Activated naive CD4-positive, alpha-beta T cell treated with anti-CD3 and anti-CD28 coated beads, Interleukin-2, amount 10 ng/mL, durations not matched to agents 7 days and 5 days (primary cell): Measurements from ENCODE around the gene MRC2.

Experiments
- CTCF ChIA-PET: fragments of 350-600 bp; sonication (Branson Sonifier 250); formaldehyde crosslinking; loops from one replicate; lab custom pipeline; 2021; ENCODE audit warnings: antibody characterized with exemption; lab: Charles Lee
- DNase-seq: peaks from one replicate; pipeline ENCODE4 v3.0.0-alpha.2; 2020
- H3K27ac Mint-ChIP-seq: one replicate; pipeline ENCODE4 v1.8.0; 2021; ENCODE audit warnings: mild to moderate bottlenecking, moderate library complexity, mixed read lengths
- H3K27me3 Mint-ChIP-seq: one replicate; pipeline ENCODE4 v1.8.0; 2021; ENCODE audit warnings: mild to moderate bottlenecking, mixed read lengths
- H3K36me3 Mint-ChIP-seq: one replicate; pipeline ENCODE4 v1.8.0; 2021; ENCODE audit warnings: mixed read lengths
- H3K4me1 Mint-ChIP-seq: one replicate; pipeline ENCODE4 v1.8.0; 2021; ENCODE audit warnings: mixed read lengths
- H3K4me3 Mint-ChIP-seq: one replicate; pipeline ENCODE4 v1.8.0; 2021; ENCODE audit warnings: mild to moderate bottlenecking, moderate library complexity, mixed read lengths
- H3K9me3 Mint-ChIP-seq: one replicate; pipeline ENCODE4 v1.8.0; 2021; ENCODE audit warnings: mixed read lengths

MRC2 gene

DNA sequence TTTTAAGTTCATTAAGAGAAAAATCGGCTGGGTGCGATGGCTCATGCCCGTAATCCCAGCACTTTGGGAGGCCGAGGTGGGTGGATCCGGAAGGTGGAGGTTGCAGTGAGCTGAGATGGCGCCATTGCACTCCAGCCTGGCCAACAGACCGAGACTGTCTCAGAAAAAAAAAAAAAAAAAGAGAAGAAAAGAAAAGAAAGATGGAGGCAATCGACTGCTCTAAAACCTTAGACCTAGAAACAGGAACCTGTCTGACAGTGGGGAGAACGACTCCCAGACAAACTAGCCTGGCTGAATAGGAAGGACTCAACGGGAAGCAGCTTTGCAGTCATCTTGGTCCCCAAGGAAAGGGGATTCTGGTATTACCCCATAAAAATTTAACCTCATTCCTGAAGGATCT lies 13.7 kb downstream of the MRC2 start:
- Mint-ChIP-seq H3K27ac (no peak overlapping the region), H3K27me3 (peaks cover 33% of the 10 kb centered on the region), H3K36me3 (no peaks in the 10 kb centered on the region), H3K4me3 (no peak overlapping the region), H3K4me1 (peaks cover 6% of the 10 kb centered on the region), H3K9me3 (no peaks in the 10 kb centered on the region)
- no peak for DNase-seq
- CTCF ChIA-PET = interaction anchor here (0.7 kb wide), 1 partner anchor 73 kb away, joined by 4 read pairs; no protein-coding TSS in a partner anchor

DNA sequence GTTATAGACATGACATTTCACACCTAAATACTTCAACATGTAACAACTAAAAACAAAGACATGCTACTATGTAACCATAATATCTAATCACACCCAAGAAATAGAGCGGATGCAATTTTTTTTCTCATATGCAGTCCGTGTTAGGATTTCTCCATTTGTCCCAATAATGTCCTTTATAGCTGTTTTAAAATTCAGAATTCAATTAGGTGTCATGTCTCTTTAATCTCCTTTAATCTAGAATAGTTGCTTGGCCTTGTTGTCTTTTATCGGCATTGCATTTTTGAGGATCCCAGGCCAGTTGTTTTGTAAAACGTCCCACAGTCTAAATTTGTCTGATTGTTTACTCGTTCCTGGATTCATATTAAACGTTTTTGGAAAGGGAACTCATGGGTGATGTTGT lies 14.5 kb downstream of the MRC2 start:
- Mint-ChIP-seq H3K36me3 (no peaks in the 10 kb centered on the region), H3K4me3 (no peak overlapping the region), H3K9me3 (no peaks in the 10 kb centered on the region), H3K4me1 (peaks cover 6% of the 10 kb centered on the region), H3K27me3 (peaks cover 41% of the 10 kb centered on the region), H3K27ac (no peak overlapping the region)
- CTCF ChIA-PET = no interaction called here
- DNase-seq = no peak

DNA sequence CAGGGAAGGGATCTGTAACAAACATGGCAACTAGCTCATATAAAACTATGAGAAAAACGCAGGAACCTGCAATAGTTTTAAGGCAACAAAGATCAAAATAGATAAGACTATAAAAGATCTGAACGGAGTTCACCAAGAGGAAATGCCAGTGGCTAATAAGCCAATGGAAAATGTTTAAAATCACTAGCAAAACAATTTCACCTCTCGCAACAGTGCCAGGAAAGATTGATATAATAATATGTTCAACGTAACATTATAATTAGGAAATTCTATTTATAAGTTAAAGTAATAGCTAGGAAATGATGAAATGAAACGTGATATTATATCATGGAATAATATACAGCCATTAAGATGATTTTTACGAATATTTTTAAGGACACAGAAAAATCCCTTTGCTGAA lies 16.0 kb downstream of the MRC2 start:
- Mint-ChIP-seq H3K27me3 (peaks cover 43% of the 10 kb centered on the region), H3K9me3 (no peaks in the 10 kb centered on the region)
- CTCF ChIA-PET = no interaction called here

DNA sequence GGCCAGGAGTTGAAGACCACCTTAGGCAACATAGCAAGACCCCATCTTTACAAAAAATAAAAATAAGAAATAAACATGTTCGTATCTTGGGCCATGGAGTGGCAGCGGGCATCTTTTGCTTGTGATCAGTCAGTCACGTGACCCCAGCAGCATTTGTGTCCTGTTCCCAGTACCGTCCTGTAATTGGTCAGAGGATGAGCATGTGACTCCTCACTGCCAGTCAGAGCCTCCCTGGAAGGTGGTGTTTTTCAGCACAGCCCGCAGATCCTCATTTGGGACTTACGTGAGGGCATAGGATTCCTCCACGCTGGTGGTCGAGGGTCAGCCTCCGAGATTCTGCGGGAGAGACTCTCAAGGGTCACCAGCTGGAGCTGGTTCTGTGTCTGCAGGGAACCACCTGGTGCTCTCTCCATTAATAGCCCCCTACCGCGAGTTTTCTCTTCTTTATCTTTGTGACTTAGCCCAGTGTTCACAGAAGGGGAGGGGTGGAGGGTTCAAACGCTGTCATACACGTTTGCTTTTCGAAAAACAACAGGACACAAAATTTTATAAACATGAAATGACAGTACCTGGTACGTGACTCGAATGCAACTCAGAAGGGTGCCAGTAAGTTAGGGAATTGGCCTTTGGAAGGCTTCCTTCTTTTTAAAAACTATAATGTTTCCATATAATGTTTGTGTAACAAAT lies 17.2 kb downstream of the MRC2 start:
- Mint-ChIP-seq H3K4me3 (no peak overlapping the region), H3K27ac (no peak overlapping the region), H3K9me3 (no peaks in the 10 kb centered on the region), H3K4me1 (peaks cover 6% of the 10 kb centered on the region), H3K27me3 (peaks cover 54% of the 10 kb centered on the region), H3K36me3 (no peaks in the 10 kb centered on the region)
- no peak for DNase-seq
- CTCF ChIA-PET = no interaction called here

More for the DNA sequence above, 16.0 kb downstream of the MRC2 start:
- H3K4me1 Mint-ChIP-seq = peaks cover 6% of the 10 kb centered on the region
- DNase-seq = no peak
- no peaks in the 10 kb centered on the region for H3K36me3 Mint-ChIP-seq
- no peak overlapping the region for H3K4me3 Mint-ChIP-seq
- no peak overlapping the region for H3K27ac Mint-ChIP-seq

DNA sequence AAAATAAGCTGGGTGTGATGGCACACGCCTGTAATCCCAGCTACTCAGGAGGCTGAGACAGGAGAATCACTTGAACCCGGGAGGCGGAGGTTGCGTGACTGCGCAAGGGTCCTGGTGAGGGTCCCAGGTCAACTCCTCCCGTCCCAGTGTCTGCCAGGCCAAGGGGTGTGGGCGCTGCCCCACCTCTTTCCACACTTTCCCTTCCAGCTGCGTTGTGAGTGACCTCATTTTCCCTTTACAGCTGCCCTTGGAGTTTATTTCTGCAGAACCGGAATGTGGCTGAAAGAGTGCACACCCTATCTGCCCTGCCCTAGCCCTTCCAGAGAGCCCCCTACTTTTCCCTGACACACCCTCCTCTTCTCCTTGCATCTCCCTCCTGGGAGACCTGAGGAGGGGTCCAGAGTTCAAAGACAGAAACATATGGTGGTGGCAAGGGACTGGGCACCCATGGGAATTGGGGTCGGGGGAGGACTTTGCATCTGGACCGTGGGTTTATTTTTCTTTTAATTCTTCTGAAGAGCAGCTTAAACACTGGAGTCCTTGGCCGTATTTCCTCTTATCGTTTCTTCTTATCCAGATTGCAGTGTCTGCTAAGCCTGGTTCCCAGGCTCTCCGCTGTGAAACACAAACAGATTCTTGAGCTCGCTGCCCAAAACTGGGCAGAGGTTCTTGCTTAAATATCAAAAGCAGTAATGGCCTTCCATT lies 20.9 kb downstream of the MRC2 start:
- no peak for DNase-seq
- Mint-ChIP-seq H3K4me3 (no peak overlapping the region), H3K9me3 (no peaks in the 10 kb centered on the region), H3K27ac (no peak overlapping the region), H3K36me3 (no peaks in the 10 kb centered on the region), H3K4me1 (peaks cover 18% of the 10 kb centered on the region), H3K27me3 (peaks cover 76% of the 10 kb centered on the region)
- CTCF ChIA-PET = no interaction called here

DNA sequence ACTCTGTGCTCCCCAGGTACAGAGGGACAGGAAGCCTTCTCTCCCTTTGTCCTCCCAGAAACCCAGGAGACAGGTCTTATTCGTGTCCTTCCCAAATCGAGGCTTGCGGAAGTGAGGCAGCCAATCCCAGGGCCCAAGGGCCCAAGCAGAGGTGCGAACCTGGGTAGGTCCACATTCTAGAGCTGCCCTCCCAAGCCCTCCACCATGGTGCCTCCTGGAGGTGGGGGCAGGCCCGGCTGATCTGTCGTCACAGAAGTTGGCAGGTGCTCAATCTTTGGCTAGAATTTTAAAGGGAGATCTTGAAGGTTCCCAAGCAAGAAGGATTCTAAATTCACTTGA lies 21.5 kb downstream of the MRC2 start:
- H3K4me1 Mint-ChIP-seq = peaks cover 22% of the 10 kb centered on the region
- no peak overlapping the region for H3K27ac Mint-ChIP-seq
- CTCF ChIA-PET = no interaction called here

DNA sequence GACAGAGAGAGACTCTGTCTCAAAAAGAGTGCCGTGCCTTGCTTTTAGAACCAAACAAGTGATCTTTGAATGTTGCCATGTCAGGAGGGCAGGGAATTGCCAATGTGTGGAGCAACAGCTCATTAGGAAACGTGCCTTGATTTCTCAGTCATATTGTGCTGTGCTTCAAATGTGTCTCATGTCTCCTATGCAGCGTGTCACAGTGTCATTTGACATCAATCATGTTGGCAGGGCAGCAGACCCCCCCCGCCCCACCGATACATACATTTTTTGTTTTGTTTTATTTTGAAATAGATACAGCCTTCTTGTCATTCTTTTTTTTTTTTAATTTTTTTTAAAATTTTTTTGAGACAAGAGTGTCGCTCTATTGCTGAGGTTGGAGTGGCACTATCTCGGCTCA lies 22.1 kb downstream of the MRC2 start:
- no peak for DNase-seq
- H3K4me1 Mint-ChIP-seq = peaks cover 25% of the 10 kb centered on the region

More for the DNA sequence above, 21.5 kb downstream of the MRC2 start:
- no peak for DNase-seq
- Mint-ChIP-seq H3K36me3 (no peaks in the 10 kb centered on the region), H3K4me3 (no peak overlapping the region), H3K27me3 (peaks cover 81% of the 10 kb centered on the region), H3K9me3 (no peaks in the 10 kb centered on the region)

DNA sequence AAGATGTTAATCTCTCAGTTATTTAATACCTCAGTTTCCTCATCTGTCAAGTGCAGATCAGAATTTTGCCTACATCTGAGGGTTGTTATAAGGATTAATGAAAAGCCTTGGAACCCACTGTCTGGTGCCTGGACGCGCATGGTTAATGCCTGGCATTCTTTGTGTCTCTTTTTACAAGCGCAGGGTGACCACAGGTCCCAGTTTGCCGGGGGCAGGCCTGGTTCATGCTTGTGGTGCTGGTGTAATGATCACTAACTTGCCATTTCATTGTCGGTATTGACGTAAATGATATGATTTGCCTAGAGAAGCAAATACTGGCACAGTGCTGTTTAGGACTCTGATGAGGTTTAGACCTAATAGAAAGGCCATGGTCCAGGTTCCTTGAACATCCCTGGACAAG lies 23.1 kb downstream of the MRC2 start:
- Mint-ChIP-seq H3K9me3 (no peaks in the 10 kb centered on the region), H3K4me1 (peaks cover 25% of the 10 kb centered on the region), H3K36me3 (no peaks in the 10 kb centered on the region), H3K27me3 (peaks cover 85% of the 10 kb centered on the region), H3K27ac (no peak overlapping the region), H3K4me3 (no peak overlapping the region)
- DNase-seq = no peak
- CTCF ChIA-PET = interaction anchor here (0.8 kb wide), 1 partner anchor 54 kb away, joined by 3 read pairs; no protein-coding TSS in a partner anchor

More for the DNA sequence above, 22.1 kb downstream of the MRC2 start:
- Mint-ChIP-seq H3K27me3 (peaks cover 82% of the 10 kb centered on the region), H3K4me3 (no peak overlapping the region), H3K36me3 (no peaks in the 10 kb centered on the region), H3K27ac (no peak overlapping the region), H3K9me3 (no peaks in the 10 kb centered on the region)
- CTCF ChIA-PET = no interaction called here

DNA sequence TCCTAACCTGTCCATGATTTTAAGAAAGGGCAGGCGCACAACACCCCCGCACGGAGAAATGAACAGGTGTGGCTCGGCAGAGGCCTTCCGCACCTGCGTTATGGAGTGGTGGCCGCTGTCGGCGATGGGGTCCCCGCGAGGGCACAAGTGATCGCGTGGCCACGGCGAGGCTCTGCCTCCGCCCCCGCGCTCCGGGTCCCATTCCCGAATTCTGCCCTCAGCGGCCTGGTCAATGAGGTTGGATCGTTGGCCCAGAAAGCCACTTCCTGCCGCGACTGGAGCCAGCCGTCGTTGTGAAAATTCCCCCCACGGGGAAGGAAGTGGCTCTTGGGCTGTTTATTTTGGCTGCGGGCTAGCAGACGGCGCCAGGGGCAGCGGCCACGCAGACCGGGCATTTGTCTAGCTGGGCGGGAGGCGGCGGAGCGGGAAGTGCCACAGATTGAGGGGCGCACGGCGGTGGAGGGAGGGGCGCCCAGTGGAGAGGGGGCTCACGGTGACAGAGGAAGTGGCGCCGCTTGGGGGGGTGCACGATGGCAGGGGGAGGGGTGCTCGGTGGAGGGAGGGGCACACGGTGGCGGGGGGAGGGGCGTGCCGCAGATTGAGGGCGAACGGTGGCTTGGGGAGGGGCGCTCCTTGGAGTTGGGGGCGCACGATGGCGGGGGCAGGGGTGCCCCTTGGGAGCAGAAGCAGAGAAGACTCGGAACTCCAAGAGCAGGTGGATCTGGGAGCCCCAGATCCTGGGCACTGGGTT lies 25.0 kb downstream of the MRC2 start:
- Mint-ChIP-seq H3K27me3 (peaks cover 94% of the 10 kb centered on the region), H3K36me3 (no peaks in the 10 kb centered on the region), H3K27ac (no peak overlapping the region), H3K9me3 (no peaks in the 10 kb centered on the region), H3K4me1 (peaks cover 25% of the 10 kb centered on the region), H3K4me3 (peak overlapping the region; percentile 67)
- CTCF ChIA-PET = no interaction called here
- DNase-seq = peak; percentile 54

DNA sequence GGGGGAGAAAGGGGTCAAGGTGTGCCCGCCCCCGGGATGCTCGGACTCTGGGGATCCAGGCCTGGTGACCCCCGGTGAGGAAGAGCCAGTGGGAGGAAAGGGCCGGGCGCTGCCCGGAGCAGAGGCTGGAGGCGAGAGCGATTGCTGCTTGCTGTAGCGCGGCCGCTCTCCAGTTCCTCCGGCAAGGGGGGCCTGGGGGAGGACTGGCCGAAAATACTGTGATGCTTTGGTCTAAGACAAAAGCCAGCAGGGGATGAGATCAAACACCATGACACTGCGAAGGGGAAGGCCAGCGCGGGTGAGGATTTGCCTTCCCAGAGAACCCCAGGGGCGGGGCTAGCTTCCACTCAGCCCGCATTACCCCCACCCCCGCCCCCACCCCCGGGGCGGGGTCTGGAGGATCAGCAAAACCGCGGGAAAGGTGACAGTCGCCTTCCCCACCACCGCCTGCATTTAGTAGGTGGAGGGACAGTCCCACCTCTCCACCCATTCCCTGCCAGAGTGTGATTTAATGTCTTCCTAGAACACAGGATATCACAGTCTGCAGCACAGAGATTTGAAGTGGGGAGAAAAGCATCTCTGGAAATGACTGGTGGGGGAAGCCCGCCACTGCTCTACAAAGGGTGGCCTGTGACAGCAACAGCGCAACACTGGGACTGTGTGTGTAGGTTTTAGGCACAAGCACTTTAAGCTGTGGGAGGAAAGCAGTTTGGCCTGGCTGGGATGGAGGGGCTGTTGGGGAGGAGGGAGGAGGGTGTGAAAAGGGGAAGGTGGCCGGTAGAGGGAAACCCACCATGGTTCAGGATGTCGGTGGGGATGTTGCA lies 25.7 kb downstream of the MRC2 start:
- Mint-ChIP-seq H3K36me3 (no peaks in the 10 kb centered on the region), H3K4me1 (peaks cover 25% of the 10 kb centered on the region), H3K27me3 (peaks cover 95% of the 10 kb centered on the region), H3K9me3 (no peaks in the 10 kb centered on the region), H3K27ac (peak overlapping the region; percentile 43), H3K4me3 (peak overlapping the region; percentile 67)
- CTCF ChIA-PET = interaction anchor here (0.9 to 1.4 kb wide), 2 partner anchors 19 to 74 kb away, joined by 3 read pairs; no protein-coding TSS in a partner anchor
- peak; percentile 72 for DNase-seq

DNA sequence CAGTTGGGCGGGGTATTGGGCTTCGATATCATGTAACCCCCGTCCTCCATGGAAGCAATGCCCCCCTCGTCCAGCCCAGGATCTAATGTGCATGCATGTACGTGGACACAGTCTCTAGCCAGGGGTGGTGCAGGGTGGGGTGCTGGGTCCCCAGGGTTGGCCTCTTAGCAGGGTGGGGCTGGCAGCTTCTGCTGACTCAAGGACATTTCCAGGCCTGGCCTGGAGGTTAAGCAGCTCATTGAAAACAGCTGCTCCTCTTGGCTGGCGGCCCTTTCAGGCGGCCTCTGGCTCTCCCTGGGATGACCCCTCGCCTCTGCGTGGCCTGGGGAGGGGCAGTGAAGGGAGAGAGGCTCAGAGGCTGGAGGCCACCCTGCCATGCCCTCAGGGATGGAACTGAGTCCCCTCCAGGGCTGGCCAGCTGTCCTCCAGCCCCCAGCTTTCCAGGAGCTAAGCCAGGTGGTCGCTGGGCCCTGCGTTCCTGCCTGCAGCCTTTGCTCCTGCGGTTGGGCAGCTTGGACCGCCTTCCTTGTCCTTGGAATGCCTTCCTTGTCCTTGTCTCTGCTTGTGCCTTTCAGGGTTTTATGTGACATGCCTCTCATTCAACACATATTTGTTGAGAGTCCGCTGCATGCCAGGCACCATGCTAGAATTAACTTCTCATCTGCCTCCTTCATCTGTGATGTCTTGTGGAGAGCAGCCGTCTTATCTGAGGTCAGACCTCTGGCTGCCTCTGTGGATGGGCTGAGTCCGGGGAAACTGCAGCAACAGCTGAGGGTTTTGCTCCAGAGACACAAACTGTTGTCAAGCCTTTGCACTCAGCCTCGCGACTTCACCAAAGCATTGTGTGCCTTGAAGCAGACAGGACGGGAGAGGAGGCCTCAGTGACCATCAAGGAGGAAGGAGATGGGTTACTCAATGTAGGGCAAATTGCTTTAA lies 26.6 kb downstream of the MRC2 start:
- CTCF ChIA-PET = interaction anchor here (0.9 to 1.4 kb wide), 2 partner anchors 18 to 74 kb away, joined by 3 read pairs; no protein-coding TSS in a partner anchor
- peaks cover 25% of the 10 kb centered on the region for H3K4me1 Mint-ChIP-seq
- no peaks in the 10 kb centered on the region for H3K9me3 Mint-ChIP-seq
- H3K27ac Mint-ChIP-seq = peak overlapping the region; percentile 43
- H3K27me3 Mint-ChIP-seq = peaks cover 95% of the 10 kb centered on the region
- no peaks in the 10 kb centered on the region for H3K36me3 Mint-ChIP-seq
- H3K4me3 Mint-ChIP-seq = peak overlapping the region; percentile 67
- peak; percentile 19 for DNase-seq

DNA sequence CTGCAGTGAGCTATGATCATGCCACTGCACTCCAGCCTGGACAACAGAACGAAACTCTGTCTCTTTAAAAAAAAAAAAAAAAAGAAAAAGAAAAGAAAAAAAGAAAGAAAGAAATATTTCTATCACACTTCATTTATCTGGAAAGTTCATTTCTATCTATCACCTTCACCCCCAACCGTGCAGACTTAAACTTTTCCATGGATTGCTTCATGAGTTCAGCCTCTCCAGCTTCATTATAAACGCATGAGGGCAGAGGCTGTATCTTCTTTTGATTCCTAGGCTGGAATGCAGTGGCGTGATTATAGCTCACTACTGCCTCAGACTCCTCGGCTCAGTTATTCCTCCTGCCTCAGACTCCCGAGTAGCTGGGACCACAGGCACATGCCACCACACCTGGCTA lies 28.2 kb downstream of the MRC2 start:
- CTCF ChIA-PET = no interaction called here
- Mint-ChIP-seq H3K27me3 (peaks cover 94% of the 10 kb centered on the region), H3K36me3 (no peaks in the 10 kb centered on the region), H3K27ac (no peak overlapping the region), H3K4me1 (peaks cover 25% of the 10 kb centered on the region), H3K4me3 (no peak overlapping the region), H3K9me3 (peaks cover 6% of the 10 kb centered on the region)
- DNase-seq = peak; percentile 13

DNA sequence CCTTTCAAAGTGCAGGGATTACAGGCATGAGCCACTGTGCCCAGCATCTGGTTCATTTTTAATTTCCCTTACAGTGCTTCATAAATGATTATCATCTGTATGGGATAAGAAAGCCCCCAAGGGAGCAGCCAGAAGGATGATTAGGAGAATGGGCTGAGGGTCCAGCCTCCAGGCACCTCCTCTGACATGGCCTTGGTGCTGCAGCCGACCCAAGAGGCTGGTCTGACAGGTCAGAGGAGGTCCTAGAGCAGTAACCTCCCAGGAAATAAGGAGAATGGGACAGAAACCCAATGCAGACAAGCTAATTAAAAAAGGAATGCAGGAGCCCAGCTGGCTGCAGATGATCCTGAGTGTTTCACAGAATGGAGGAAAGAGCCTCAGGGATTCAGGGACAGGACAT lies 29.0 kb downstream of the MRC2 start:
- no peak overlapping the region for H3K4me3 Mint-ChIP-seq

More for the DNA sequence above, 29.0 kb downstream of the MRC2 start:
- peak; percentile 3 for DNase-seq
- H3K4me1 Mint-ChIP-seq = peaks cover 25% of the 10 kb centered on the region
- no peak overlapping the region for H3K27ac Mint-ChIP-seq
- no peaks in the 10 kb centered on the region for H3K36me3 Mint-ChIP-seq
- H3K27me3 Mint-ChIP-seq = peaks cover 94% of the 10 kb centered on the region
- H3K9me3 Mint-ChIP-seq = peaks cover 13% of the 10 kb centered on the region
- CTCF ChIA-PET = interaction anchor here (1.3 kb wide), 1 partner anchor 16 kb away, joined by 4 read pairs; no protein-coding TSS in a partner anchor
